Right kidney (tissue), 1 donor: ENCODE measurements around the gene EBPL.
"Not testable (repeated sequence)": the region's sequence is repeated elsewhere in the genome, so short reads cannot be mapped to it uniquely, and the experiment has no call there.

Experiments used
- DNase-seq: peaks from one replicate; pipeline ENCODE4 v3.0.0-alpha.2; 2016

The EBPL gene

DNA sequence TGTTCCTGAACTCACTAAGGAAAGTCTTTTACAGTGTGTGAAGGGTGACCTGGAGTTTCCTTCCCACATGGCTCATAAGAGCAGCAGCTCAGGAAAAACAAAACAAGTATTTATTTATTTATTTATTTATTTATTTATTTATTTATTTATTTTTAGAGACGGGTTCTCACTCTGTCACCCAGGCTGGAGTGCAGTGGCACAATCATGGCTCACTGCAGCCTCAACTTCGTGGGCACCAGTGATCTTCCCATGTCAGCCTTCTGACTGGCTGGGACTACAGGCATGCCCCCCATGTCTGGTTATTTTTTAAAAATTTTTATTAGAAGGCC is 52.6 kb downstream of the EBPL start:
- no peak for DNase-seq

DNA sequence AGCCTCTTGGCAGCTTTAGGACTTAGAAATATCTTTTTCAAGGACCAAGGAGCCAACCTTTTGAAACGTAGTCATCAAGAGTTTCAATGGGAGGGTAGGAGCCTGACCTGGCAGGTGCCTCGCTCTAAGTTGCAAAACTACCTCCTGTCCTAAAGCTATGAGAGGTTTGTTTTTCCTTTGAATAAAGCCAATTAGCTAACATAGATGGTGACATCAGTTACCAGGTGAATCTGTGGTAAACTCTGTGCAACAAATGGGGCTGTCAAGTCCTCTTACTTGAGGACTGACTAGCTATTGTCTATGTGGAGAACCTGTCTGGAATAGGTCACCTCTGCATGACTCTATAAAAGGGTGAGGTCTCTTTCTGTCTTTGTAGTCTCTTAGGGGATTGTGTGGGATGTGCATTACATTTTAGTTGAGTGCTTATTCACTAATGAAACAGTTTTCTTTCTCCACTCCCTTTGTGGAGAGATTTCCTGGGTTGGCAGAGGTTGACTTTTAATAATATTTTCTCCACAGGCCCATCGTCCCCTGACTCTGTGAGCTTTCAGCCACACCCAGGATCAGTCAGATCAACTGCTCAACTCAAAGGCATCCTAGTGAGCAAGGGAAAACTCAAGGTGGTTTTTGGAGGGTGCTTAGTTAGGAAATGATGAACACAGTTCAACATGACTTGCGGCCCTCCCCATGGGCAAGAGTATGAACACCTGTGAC is 53.1 kb downstream of the EBPL start:
- DNase-seq = no peak

DNA sequence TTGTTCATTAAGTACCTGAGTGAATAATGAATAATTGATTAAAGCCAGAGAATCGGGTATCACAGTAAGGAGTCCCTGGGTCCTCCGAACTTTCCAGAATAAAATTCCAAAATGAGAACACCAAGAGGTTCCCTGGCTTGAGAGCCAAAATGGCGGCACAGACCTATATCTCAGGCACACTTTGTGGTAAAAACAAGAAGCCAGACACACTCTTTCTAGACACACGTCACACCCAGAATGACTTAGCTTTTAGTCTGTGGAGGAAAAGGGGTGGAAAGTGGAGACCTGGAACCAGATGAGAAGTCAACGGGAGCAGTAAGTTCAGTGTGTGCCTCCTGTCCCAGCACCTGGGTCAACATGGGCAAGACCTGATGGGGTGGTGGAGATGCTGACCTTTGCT is 54.6 kb downstream of the EBPL start:
- no peak for DNase-seq

DNA sequence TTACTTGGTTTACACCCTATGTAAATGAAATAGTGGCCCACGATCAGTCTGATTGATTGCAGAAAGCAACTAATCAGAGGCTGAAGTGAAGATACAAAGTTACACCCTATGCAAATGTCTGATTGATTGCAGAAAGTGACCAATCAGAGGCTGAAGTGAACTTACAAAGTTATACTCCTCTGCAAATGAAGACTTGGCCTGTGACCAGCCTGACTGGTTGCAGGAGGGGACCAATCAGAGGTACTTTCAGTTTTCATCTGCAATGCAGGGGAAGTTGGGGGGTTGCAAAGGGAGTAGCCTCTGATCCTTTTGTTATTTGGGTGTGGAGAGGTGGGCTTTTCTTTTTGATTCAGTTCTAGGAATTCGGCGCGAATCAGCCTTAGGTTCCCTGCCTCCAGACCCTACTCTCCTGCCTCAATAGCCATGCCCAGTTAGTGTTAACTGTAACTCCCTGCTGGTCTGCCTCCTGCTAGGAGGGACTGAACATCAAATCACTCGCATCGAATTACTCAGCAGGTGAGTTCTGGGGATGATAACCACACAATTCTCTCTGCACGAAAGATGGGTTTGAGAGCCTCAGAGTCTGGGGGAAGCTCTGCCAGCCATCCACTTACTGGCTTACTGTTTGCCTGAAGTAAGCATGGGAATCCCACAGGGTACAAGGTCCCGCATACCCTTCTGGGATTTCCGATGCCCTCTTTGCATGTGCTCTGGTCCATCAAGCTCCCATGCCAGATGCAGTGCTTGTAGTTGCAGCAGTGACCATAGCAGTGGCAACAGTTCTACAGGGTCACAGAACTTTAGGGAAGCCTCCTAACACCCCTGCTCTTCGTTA is 55.5 kb downstream of the EBPL start:
- no peak for DNase-seq

DNA sequence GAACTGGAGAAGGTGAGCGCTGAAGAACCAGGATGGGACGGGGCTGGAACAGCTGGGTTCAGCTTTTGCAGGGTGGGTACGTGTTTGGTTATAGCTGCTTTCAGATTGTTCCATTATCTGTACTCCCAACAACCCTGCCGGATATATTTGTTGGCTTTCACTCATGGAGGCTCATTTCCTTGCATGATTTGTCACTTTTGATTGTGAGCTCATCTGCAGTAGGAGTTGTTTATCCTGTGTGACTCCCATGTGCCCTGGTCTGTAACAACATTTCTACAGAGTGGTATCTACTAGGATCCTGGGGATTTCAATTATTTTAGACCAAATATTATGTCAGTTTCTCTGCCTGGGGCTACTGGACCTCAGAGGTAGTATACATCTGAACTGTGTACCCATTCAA is 57.6 kb downstream of the EBPL start:
- DNase-seq = no peak

DNA sequence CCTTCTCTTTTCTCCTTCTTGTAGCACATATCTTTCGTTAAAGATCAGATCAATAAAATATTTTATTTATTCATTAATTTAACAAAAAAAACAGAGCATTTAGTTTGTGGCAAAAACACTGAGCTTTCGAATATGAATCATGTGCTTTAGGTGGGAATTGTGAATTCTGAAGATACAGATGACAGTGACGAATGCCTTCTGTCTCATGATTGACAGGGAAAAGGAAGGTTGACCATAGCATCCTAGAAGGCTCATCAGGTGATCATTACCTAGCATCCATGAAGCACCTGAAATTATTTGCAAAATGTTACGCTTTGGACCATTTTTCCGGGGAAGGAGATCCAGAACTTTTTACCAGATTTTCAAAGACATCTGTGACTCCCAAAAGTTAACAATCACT is 59.1 kb downstream of the EBPL start:
- no peak for DNase-seq

DNA sequence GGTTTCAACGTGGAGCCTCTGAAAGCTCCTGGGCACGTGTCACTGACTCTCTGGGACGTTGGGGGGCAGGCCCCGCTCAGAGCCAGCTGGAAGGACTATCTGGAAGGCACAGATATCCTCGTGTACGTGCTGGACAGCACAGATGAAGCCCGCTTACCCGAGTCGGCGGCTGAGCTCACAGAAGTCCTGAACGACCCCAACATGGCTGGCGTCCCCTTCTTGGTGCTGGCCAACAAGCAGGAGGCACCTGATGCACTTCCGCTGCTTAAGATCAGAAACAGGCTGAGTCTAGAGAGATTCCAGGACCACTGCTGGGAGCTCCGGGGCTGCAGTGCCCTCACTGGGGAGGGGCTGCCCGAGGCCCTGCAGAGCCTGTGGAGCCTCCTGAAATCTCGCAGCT is 60.7 kb downstream of the EBPL start:
- DNase-seq = no peak

DNA sequence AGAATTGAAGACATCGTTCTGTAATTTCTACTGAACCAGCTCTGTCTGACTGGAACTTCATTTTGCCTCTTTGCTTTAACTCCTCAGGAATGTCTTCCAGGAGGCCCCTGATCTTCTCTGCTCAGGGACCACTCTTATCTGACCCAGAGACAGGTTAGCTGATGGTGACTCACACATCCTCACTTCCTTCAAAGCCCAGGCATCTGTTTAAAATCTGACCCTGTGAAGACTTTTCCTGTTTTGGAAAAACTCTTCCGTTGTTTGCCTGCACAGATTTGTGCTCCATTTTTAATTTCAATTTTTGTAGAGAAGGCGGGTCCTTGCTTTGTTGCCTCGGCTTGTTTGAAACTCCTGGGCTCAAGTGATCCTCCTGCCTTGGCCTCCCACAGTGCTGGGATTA is 61.3 kb downstream of the EBPL start:
- DNase-seq = no peak

DNA sequence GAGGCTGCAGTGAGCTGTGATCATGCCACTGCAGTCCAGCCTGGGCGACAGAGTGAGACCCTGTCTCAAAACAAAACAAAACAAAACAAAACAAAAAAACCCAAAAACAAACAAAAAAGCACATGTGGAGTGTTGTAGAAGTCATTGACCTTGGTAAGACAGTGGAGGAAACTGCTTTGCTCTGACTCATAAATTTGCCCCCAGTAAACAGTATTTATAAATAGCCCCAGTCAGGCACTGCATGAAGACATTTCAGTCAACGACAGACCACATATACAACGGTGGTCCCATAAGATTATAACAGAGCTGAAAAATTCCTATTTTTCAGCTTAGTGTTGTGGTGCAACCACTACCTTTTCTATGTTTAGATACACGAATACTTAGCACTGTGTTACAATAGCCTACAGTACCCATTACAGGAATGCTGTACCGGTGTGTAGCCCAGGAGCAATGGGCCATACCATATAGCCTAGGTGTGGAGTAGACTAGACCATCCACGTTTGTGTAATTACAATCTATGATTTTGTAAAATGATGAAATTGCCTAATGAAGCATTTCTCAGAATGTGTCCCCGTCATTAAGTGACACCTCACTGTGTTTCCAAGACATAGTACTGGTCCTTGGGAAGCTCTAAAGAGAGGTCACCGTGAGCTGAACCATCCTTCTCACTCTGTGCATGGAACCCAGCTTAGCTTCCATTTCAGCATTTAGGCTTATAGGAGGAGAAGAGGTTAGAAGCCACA is 61.9 kb downstream of the EBPL start:
- no peak for DNase-seq

DNA sequence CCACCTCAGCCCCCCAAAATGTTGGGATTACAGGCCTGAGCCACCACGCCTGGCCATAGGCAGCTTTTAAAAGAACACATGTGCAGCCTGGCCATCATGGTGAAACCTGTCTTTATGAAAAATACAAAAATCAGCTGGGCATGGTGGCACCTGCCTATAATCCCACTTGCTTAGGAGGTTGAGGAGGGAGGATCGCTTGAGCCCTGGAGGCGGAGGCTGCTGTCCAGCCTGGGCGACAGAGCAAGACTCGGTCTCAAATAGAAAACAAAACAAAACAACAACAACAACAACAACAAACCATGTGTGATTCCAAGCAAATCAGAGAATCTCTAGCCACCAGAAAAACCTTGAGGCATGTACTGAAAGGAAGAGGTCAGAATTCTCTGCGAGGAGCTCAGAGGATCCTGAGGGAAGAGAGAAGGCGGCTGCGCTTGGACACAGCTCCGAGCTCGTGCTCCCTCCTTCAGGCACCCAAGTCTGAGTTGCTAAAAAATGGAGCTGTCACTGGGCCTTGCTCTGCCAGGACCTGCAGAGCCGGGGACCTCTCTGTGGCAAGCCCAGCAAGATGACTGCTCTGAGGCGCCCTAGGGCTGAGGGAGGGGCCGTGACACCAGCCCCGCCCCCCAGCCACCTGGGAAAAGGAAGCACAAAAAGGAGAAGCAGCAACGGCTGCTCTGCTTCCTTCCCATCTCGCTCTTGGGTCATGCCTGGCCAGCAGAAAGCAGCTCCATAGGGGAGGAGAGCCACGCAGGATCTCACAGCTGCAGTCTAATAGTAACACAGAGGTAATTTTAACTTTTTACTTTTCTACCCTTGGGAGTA is 63.2 kb downstream of the EBPL start, which contains the start of gene ARL11:
ARL11 (plus strand) TSS at position 677 of the 822 bp plus-strand sequence. CDS start 1,941 bp downstream, outside the sequence.
- no peak for DNase-seq

DNA sequence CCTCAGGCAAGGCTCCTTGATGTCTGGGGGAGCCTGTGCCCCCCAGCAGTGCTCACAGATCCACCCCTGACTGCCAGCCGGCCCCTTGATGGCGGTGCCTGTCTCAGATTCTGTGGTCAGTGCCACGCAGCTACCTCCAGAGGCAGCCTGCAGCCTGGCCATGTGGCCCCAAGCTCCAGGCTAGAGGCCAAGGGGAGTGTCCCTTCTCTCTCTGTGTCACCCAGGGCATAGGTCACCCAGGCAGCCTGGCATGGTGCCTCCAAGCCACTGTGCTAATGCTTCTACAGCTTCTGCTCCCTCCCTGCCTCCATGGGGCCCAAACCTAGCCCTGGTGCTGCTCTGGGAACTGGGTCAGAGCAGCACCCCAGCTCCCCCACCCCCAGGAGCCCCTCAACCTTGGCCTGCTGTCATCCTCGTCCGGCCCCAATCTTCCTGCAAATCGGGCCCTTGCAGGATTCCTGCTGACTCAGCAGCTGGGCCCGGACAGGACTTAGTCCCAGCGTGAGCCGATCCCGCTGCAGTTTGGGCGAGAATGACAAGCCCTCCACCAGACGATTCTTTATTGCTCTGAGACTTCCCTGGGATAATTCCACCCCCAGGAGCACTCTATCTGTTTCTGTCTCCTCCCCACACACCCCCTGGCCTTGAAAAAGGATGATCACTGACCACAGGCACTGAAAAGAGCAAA is 65.8 kb downstream of the EBPL start:
- DNase-seq = no peak

DNA sequence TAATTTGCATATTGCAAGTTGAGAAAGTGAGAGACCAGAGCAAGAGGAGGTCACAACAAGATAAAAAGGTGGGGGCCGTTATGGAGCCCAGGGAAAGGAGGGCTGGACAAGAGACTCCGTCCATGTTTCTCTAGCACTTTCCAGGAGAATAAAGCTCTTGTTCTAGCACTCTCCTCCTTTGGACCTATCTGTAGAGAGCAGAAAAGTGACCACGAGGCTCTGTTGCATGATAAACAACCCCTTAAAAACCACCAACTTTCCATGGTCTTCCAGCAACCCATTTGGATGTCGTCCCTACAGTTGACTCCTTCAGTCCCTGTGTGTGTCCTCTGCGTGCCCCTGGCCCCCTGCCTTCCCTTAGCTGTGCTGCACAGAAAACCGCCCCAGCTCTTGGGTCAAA is 67.1 kb downstream of the EBPL start:
- no peak for DNase-seq

DNA sequence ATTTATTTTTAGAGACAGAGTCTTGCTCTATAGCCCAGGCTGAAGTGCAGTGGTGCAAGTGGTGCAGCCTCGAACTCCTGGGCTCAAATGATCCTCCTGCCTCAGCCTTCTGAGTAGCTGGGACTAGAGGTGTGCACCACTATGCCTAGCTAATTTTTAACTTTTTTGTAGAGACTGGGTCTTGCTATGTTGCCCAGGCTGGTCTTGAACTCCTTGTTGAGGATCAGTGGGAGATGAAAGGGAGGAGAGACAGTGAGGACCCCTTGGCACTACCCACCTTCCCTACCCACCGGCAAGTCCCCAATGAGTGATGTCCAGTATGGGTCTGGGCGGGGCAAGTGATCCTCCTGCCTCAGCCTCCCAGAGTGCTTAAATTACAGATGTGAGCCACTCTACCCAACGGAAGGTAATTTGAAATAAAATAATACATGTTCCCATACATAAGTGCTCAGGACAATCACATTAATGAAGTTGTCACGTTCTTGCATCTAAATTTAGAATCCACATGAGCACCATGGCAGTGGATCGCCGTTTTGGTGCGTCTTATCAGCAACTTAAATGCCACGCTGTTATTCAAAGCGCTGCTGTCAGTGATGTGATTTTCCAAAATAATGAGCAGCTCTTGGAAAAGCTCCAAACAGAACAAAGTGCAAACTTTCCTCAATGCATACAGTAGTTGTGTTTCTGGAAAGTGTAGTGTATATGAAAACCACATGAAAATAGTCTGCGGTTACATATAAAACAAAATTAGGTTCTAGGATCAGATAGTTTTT is 68.9 kb downstream of the EBPL start:
- DNase-seq = no peak

DNA sequence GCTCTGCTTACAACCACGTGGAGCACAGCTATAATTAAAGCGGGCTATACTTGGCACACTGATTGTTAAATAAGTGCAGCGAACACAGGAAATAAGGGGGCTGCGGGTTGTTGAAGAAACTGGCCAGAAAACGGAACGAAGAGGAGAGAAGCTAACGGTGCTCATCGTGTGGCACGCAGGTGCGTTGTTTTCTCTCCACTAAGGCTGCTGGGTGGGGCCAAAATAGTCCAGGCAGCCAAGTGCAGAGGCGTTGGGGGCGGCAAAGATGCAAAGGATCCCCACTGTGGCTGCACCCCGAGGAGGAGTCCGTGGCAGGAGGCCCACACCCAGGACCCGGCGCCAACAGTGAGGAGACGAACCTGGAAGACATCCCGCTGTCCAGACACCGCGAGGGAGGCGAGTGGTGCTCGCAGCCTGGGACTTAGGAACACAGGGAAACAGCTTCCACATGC is 71.1 kb downstream of the EBPL start:
- DNase-seq = no peak

DNA sequence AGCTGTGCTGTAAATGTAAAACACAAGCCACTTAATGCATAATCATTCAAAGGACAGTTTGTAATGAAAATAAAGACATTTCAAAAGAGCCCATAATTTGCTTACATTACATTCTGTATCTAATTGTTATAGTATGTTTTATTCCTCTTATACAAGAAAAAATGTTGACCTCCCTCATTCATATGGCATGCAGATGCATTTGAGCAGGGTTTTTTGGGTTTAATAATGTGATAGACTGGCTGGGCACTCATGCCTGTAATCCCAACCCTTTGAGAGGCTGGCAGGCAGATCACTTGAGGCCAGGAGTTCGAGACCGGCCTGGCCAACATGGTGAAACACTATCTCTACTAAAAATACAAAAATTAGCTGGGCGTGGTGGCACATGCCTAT is 74.6 kb downstream of the EBPL start:
- DNase-seq = no peak

DNA sequence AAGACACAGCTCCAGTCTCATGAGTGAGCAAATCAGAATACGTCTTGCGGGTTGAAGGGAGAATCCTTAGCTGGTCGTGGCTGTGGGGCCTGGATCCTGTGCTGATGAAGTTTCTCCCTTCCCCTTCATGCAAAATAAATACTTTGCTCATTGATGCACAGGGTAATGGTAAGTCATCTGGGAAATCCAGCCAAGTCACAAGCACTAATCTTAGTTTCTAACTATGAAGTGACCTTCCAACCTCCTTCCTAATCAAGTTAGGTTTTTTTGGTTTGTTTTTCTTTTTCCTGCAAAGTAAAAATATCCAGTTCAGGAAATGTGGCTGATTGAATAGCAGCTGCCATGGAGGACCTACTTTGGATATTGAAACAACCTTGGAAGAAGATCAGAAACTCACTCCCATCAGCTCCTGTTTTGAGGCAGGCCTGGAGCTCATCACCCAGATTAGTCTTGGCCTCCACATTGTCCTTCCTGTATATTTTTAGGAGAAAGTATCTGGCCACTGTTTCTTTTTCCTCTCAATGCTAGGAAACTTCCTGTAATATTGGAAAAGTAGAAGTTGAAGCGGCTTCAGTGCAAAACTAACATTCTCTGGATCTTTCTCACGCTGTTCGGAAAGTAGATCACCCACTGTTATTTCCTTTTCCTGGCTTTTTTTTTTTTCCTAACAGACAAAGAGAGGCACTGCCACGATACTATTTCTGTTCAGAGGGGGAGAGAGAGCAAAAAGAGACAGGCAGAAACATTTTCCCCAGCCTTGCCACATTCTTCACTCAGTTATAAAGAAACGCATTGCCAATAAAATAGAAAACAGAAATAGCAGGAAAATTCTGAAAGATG is 75.2 kb downstream of the EBPL start:
- DNase-seq = no peak

DNA sequence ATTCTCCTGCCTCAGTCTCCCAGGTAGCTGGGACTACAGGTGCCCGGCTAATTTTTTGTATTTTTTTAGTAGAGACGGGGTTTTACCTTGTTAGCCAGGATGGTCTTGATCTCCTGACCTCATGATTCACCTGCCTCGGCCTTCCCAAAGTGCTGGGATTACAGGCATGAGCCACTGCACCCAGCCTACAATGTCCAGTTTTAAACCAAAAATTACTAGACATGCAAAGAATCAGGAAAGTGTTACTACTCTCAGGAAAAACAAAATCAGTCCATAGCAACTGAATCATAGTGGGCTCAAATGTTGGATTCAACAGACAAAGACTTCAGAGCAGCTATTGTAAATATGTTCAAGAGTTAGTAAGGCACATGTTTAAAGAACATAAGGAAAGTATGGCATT is 79.2 kb downstream of the EBPL start:
- DNase-seq = not testable (repeated sequence)
